Suprapubic skin (tissue), 4 donors: ENCODE data around the gene NEK11. TPM values are rescaled to one million over a fixed set of nuclear protein-coding genes. Genes with fewer than 3 reads are reported as not detected.

Source experiments
- DNase-seq, 2 donors: peaks; one replicate each; pipeline ENCODE4 v3.0.0-alpha.2; 2019; ENCODE audit warnings: low spot score in 2 of 2
- H3K27ac ChIP-seq: fragments of 200-600 bp; sonication (generic); one replicate; pipeline ENCODE4 v1.5.1; 2019
- H3K27me3 ChIP-seq: fragments of 200-600 bp; sonication (generic); one replicate; pipeline ENCODE4 v1.5.1; 2019
- H3K36me3 ChIP-seq: fragments of 200-600 bp; sonication (generic); one replicate; pipeline ENCODE4 v1.5.1; 2019
- H3K4me1 ChIP-seq: fragments of 200-600 bp; sonication (generic); one replicate; pipeline ENCODE4 v1.5.1; 2019
- H3K4me3 ChIP-seq: fragments of 200-600 bp; sonication (generic); one replicate; pipeline ENCODE4 v1.5.1; 2019; ENCODE audit warnings: mild to moderate bottlenecking
- H3K9me3 ChIP-seq: fragments of 200-600 bp; sonication (generic); one replicate; pipeline ENCODE4 v1.5.1; 2019
- CTCF ChIP-seq, 2 donors: fragments of 200-600 bp in 1 of 2; fragments of 450-650 bp in 1 of 2; sonication (generic) in 1 of 2; IDR thresholded peaks; one replicate each; pipeline ENCODE4 v1.5.1; 2016 to 2019; ENCODE audit warnings: antibody characterized with exemption in 2 of 2, mild to moderate bottlenecking in 1 of 2, moderate library complexity in 1 of 2
- EP300 ChIP-seq: sonication (generic); formaldehyde crosslinking; IDR thresholded peaks from one replicate; pipeline ENCODE4 v1.6.1; 2017; ENCODE audit warnings: antibody characterized with exemption
- POLR2A ChIP-seq, 2 donors: fragments of 450-650 bp; IDR thresholded peaks; one replicate each; pipeline ENCODE4 v1.6.1; 2017; ENCODE audit warnings: antibody characterized with exemption in 2 of 2, mild to moderate bottlenecking in 2 of 2, moderate library complexity in 2 of 2
- POLR2AphosphoS5 ChIP-seq, 3 donors: sonication (generic); formaldehyde crosslinking; IDR thresholded peaks; one replicate each; pipeline ENCODE4 v1.6.1; 2017; ENCODE audit warnings: antibody characterized with exemption in 3 of 3
- WGBS: methylation state at CpG from one replicate; pipeline ENCODE4 v1.1.5; 2018; 5-methylcytosine and 5-hydroxymethylcytosine counted together
- total RNA-seq, 4 donors: library from RNA; depleted of rRNA; stranded (reverse); fragments of >200 nt; gene quantifications; one replicate each; pipeline ENCODE4 v1.1.0, GENCODE V29; 2016

Gene NEK11
- total RNA-seq, 4 donors from 2014 or later = 4.2 to 11.0 (median 7.5) TPM

- TF ChIP-seq EP300 (no peak), CTCF (IDR thresholded peaks at IDR 0.05) (no peak), POLR2AphosphoS5 (IDR thresholded peaks at IDR 0.05) (no peak), POLR2A (IDR thresholded peaks at IDR 0.05) (no peak)
- WGBS = 82% methylated on average over 3 of the region's 3 CpGs
- H3K36me3 ChIP-seq = no peaks in the 10 kb centered on the region
Observed at GRCh38 chr3:131091768-131092167, 65.1 kb downstream of the NEK11 start.

GRCh38 chr3:131107637-131108433 lies 81.2 kb downstream of the NEK11 start:
- Histone ChIP-seq H3K27me3 (no peaks in the 10 kb centered on the region), H3K27ac (no peak overlapping the region), H3K4me3 (no peak overlapping the region), H3K9me3 (no peaks in the 10 kb centered on the region), H3K36me3 (no peaks in the 10 kb centered on the region), H3K4me1 (no peaks in the 10 kb centered on the region)
- no peak for TF ChIP-seq EP300
- TF ChIP-seq POLR2AphosphoS5 (IDR thresholded peaks at IDR 0.05) = no peak
- no peak for TF ChIP-seq POLR2A (IDR thresholded peaks at IDR 0.05)
- no peak for TF ChIP-seq CTCF (IDR thresholded peaks at IDR 0.05)
- no peak for DNase-seq
- WGBS = 77% methylated on average over 4 of the region's 4 CpGs

More at GRCh38 chr3:131091768-131092167, 65.1 kb downstream of the NEK11 start:
- no peaks in the 10 kb centered on the region for H3K9me3 ChIP-seq
- no peaks in the 10 kb centered on the region for H3K27me3 ChIP-seq
- DNase-seq = no peak
- no peak overlapping the region for H3K4me3 ChIP-seq
- no peaks in the 10 kb centered on the region for H3K4me1 ChIP-seq
- no peak overlapping the region for H3K27ac ChIP-seq

- TF ChIP-seq CTCF (IDR thresholded peaks at IDR 0.05) = no peak
- no peak for TF ChIP-seq POLR2A (IDR thresholded peaks at IDR 0.05)
- no peak for TF ChIP-seq POLR2AphosphoS5 (IDR thresholded peaks at IDR 0.05)
- TF ChIP-seq EP300 = no peak
- DNase-seq = no peak
- Histone ChIP-seq H3K9me3 (no peaks in the 10 kb centered on the region), H3K4me3 (no peak overlapping the region), H3K36me3 (no peaks in the 10 kb centered on the region), H3K27me3 (no peaks in the 10 kb centered on the region), H3K27ac (no peak overlapping the region), H3K4me1 (no peaks in the 10 kb centered on the region)
Observed at GRCh38 chr3:131109156-131109555, 82.5 kb downstream of the NEK11 start.

GRCh38 chr3:131110087-131110486 lies 83.4 kb downstream of the NEK11 start:
- TF ChIP-seq POLR2AphosphoS5 (IDR thresholded peaks at IDR 0.05) = no peak
- TF ChIP-seq EP300 = no peak
- TF ChIP-seq POLR2A (IDR thresholded peaks at IDR 0.05) = no peak
- no peak for TF ChIP-seq CTCF (IDR thresholded peaks at IDR 0.05)
- 76% methylated on average over 1 of the region's 1 CpG for WGBS

GRCh38 chr3:131114256-131114655 lies 87.6 kb downstream of the NEK11 start:
- Histone ChIP-seq H3K27me3 (no peaks in the 10 kb centered on the region), H3K36me3 (no peaks in the 10 kb centered on the region), H3K4me3 (no peak overlapping the region), H3K9me3 (no peaks in the 10 kb centered on the region), H3K4me1 (no peaks in the 10 kb centered on the region), H3K27ac (no peak overlapping the region)
- 56% methylated on average over 3 of the region's 3 CpGs for WGBS
- TF ChIP-seq POLR2AphosphoS5 (IDR thresholded peaks at IDR 0.05) = no peak
- no peak for TF ChIP-seq POLR2A (IDR thresholded peaks at IDR 0.05)
- TF ChIP-seq CTCF (IDR thresholded peaks at IDR 0.05) = no peak
- no peak for TF ChIP-seq EP300
- no peak for DNase-seq

More at GRCh38 chr3:131110087-131110486, 83.4 kb downstream of the NEK11 start:
- no peaks in the 10 kb centered on the region for H3K9me3 ChIP-seq
- no peak overlapping the region for H3K27ac ChIP-seq
- no peak overlapping the region for H3K4me3 ChIP-seq
- no peaks in the 10 kb centered on the region for H3K27me3 ChIP-seq
- H3K4me1 ChIP-seq = no peaks in the 10 kb centered on the region
- no peak for DNase-seq
- no peaks in the 10 kb centered on the region for H3K36me3 ChIP-seq
